HPDE6-E6E7 (cell line): ENCODE data around the gene HSD3B2.

Experiments used
- DNase-seq: peaks from one replicate; pipeline ENCODE4 v3.0.0; 2011; ENCODE audit warnings: missing footprints; ENCODE audit errors: extremely low spot score

HSD3B2 gene

DNA sequence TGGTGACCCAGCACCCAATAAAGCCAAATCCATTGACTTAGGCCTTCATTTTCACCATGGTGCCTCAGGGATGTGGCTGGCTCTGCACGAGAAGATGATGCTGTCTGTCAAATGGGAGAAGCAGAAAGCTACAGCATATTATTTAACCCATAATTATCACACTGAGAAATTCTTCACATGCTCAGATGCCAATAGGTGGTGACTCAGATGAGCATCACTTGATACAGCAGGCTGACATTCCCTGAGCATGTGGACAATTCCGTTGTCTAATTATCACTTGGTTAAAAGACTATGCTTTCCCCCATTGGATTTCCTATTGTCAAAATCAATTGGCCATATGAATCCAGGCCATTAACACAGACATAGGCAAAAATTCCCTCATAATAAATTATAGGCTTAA lies 48.0 kb downstream of the HSD3B2 start:
- DNase-seq = no peak

DNA sequence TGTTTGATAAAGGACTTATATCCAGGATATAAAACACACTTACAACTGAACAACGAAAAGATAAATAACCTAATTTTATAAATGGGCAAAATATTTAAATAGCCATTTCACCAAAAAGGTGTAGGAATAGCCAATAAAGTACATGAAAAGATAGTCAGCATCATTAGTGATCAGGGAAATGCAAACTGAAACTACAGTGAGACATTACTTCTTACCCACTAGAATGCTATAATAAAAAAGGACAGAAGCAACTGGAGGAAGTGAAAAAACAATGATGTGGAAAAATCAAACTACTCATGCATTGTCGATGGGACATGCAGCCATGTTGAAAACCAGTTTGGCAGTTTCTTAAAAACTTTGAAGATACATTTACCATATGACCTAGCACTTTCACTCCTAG lies 48.6 kb downstream of the HSD3B2 start:
- DNase-seq = no peak

GRCh38 chr1:119466445-119466844 lies 51.5 kb downstream of the HSD3B2 start:
- no peak for DNase-seq

GRCh38 chr1:119467219-119467618 lies 52.3 kb downstream of the HSD3B2 start:
- DNase-seq = no peak

GRCh38 chr1:119467857-119468668 lies 53.1 kb downstream of the HSD3B2 start:
- DNase-seq = no peak

DNA sequence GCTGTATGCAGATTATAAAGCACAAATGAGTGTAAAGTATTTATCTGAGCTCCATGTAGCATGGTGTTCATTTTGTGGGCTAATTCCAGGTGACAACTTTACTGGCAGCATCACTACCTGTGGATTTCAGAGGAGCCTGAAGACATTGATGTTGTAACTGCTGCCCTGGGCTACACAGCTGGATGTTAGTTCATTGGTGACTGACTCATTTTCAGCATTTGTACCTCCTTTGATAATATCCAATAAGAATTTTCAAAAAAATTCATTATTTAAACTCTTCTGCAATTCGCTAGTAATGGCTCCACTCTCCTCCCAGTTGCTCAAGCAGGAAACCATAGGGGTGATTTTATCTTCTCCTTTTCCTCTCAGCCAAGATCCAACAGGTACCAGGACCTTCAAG lies 54.8 kb downstream of the HSD3B2 start:
- no peak for DNase-seq

DNA sequence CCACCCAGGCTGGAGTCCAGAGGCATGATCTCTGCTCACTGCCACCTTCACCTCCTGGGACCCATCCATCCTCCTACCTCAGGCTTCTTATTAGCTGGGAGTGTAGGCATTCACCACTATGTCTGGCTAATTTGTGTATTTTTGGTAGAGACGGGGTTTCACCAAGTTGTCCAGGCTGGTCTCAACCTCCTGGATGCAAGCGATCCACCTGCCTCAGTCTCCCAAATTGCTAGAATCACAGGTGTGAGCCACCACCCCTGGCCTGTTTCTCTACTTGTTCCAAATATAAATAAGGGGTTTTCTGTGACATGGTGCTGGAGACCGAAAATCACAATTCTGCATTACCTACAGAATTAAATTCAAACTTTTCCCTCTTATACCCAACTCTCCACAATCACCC lies 55.4 kb downstream of the HSD3B2 start:
- DNase-seq = no peak

DNA sequence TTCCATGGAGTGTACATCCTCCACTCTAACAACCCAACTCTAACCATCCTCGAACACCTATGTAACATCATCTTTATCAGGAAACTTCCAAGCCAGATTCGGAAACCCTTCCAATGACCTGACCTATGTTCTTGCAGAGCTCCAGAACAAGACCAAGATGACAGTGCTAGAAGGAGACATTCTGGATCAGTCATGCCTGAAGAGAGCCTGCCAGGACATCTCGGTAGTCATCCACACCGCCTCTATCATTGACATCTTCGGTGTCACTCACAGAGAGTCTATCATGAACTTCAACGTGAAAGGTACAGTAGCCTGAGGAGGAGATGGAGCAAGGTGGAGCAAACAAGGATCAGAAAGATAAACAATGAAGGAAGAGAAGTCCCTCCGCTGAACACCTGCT lies 56.0 kb downstream of the HSD3B2 start:
- no peak for DNase-seq

- DNase-seq = no peak
These were observed 56.6 kb downstream of the HSD3B2 start for GRCh38 chr1:119471566-119471965.

DNA sequence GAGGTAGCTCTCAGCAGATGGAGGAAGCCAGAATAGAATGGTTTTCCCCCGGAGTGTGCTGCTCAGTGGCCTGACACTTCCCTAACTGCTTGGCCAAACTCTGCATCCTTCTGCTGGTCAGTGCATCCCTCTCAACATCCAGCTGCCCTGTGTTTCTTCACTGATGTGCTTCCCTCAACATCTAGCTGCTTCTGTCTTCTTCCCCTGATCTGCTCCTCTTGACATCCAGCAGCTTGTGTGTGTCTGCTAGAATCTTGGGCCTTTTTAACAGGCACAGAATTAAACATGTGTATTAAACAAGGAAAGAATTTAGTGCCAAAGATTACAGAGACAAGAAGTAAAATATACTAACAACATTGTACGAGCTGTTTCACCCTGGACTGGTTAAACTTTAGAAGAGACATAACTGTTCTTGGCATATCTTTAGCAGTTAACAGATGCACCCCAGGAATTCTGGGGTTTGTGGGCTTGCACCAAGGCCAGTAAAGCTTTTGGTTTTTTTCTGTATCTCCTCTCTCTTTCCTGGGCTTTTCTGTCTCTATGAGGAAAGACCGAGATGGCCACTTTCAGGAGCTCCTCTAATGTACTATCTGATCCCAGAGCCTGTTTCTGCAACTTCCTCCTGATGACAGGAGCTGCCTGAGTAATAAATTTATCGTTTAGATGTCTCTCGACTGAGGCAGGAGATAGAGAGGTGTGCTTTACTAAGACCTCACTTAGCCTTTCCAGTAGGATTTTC lies 57.3 kb downstream of the HSD3B2 start:
- no peak for DNase-seq
